Endodermal cell (in vitro differentiated cells): ENCODE data around the gene LPP. TPM values are rescaled to one million over a fixed set of nuclear protein-coding genes. Genes with fewer than 3 reads are reported as not detected.

ENCODE experiments used
- DNase-seq: peaks from one replicate; pipeline ENCODE4 v3.0.0-alpha.2; 2017
- H3K27ac ChIP-seq: 2 replicates; pipeline ENCODE4 v1.5.1; 2013; ENCODE audit warnings: mild to moderate bottlenecking, low read depth, low read length, moderate library complexity
- H3K27me3 ChIP-seq: 2 replicates; pipeline ENCODE4 v1.6.1; 2013; ENCODE audit warnings: mild to moderate bottlenecking, low read length, moderate library complexity; ENCODE audit not compliant: insufficient read depth, control insufficient read depth, poor library complexity, severe bottlenecking
- H3K36me3 ChIP-seq: 2 replicates; pipeline ENCODE4 v1.7.0; 2013; ENCODE audit warnings: mild to moderate bottlenecking, low read length, moderate library complexity; ENCODE audit not compliant: control insufficient read depth, insufficient read depth
- H3K4me1 ChIP-seq: one replicate; pipeline ENCODE4 v1.7.0; 2013; ENCODE audit warnings: low read length; ENCODE audit not compliant: control insufficient read depth, insufficient read depth
- H3K4me3 ChIP-seq: 2 replicates; pipeline ENCODE4 v1.5.1; 2013; ENCODE audit warnings: mild to moderate bottlenecking, low read length, moderate library complexity
- H3K9ac ChIP-seq: 2 replicates; pipeline ENCODE4 v1.6.1; 2013; ENCODE audit warnings: mild to moderate bottlenecking, low read length, moderate library complexity; ENCODE audit not compliant: poor library complexity, severe bottlenecking; ENCODE audit errors: extremely low read depth
- H3K9me3 ChIP-seq: 2 replicates; pipeline ENCODE4 v1.6.1; 2013; ENCODE audit warnings: mild to moderate bottlenecking, low read length, moderate library complexity; ENCODE audit not compliant: control insufficient read depth
- H3K27ac Mint-ChIP-seq: 2 replicates; pipeline ENCODE4 v1.8.0; 2020; ENCODE audit warnings: mixed read lengths
- H3K27me3 Mint-ChIP-seq: 2 replicates; pipeline ENCODE4 v1.8.0; 2021; ENCODE audit warnings: mild to moderate bottlenecking, mixed read lengths; ENCODE audit not compliant: insufficient read depth
- H3K36me3 Mint-ChIP-seq: 2 replicates; pipeline ENCODE4 v1.8.0; 2020; ENCODE audit warnings: low read depth, mixed read lengths
- H3K4me1 Mint-ChIP-seq: 2 replicates; pipeline ENCODE4 v1.8.0; 2020; ENCODE audit warnings: mixed read lengths
- H3K4me3 Mint-ChIP-seq: 2 replicates; pipeline ENCODE4 v1.8.0; 2020; ENCODE audit warnings: mild to moderate bottlenecking, moderate library complexity, mixed read lengths
- H3K9me3 Mint-ChIP-seq: 2 replicates; pipeline ENCODE4 v1.8.0; 2020; ENCODE audit warnings: mild to moderate bottlenecking, mixed read lengths
- WGBS, 2 experiments: methylation state at CpG; one replicate each; pipeline versions ENCODE4 v1.1.5 to v1.1.7; 2013; ENCODE audit warnings: missing lambda C conversion rate in 2 of 2, mixed read lengths in 1 of 2; ENCODE audit not compliant: insufficient coverage in 1 of 2, insufficient read length in 1 of 2; 5-methylcytosine and 5-hydroxymethylcytosine counted together
- total RNA-seq, 2 donors: library from RNA; stranded (reverse); fragmentation: NEBNext Ultra II Directional in 1 of 2; extraction: Animal tissue kit (Norgen Biotek cat#: 25700) in 1 of 2; gene quantifications; 2 replicates in 1 of 2; 3 replicates in 1 of 2; pipeline ENCODE4 v1.2.1, GENCODE V29; 2021
- TF ChIP-seq, protein P1 (sequence below): fragments of 200-600 bp; sonication (generic); conservative IDR thresholded peaks from 2 replicates; pipeline ENCODE4 v1.5.0; 2021; ENCODE audit warnings: antibody characterized with exemption, mild to moderate bottlenecking

Gene LPP
- total RNA-seq, 2 donors from 2014 or later: 78.0 to 105 TPM

DNA sequence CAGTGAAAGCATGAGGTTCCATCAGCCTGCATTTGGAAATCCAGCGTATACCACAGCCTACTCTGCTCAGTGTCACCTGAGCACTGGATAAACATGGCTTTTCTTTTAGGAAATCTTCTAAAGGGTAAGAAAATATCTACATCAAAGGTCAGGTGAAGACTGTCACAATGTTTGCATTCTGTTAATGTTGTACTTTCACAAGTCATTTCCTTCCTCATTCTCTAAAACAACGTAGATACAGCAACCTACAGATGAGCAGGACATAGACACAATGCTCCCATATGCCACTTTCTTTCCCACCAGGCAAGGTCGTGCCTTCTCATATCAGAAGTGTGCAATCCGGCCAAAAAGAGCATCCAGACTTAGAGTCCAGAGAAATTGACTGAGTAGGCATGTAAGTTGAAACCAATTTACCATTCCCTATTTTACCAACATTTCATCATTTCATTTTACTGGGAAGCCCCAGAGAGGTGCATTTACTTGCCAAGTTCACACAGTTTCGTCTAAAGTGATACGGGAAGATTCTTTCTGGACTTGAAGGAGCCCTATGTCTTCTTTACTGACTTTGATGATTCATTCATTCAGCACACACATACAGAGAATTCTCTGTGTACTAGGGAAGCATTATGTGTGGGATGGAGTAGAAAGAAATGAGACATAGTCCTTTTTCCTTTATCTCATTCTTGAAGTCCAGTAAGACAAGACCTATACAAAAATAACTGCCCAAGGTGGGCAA, 30.6 kb upstream of the LPP start:
- H3K9me3 ChIP-seq: no peaks in the 10 kb centered on the region
- peaks cover 28% of the 10 kb centered on the region for H3K4me1 Mint-ChIP-seq
- H3K9me3 Mint-ChIP-seq: no peaks in the 10 kb centered on the region
- H3K9ac ChIP-seq: no peak overlapping the region
- TF ChIP-seq, protein P1, sequence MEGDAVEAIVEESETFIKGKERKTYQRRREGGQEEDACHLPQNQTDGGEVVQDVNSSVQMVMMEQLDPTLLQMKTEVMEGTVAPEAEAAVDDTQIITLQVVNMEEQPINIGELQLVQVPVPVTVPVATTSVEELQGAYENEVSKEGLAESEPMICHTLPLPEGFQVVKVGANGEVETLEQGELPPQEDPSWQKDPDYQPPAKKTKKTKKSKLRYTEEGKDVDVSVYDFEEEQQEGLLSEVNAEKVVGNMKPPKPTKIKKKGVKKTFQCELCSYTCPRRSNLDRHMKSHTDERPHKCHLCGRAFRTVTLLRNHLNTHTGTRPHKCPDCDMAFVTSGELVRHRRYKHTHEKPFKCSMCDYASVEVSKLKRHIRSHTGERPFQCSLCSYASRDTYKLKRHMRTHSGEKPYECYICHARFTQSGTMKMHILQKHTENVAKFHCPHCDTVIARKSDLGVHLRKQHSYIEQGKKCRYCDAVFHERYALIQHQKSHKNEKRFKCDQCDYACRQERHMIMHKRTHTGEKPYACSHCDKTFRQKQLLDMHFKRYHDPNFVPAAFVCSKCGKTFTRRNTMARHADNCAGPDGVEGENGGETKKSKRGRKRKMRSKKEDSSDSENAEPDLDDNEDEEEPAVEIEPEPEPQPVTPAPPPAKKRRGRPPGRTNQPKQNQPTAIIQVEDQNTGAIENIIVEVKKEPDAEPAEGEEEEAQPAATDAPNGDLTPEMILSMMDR: no peak
- H3K36me3 ChIP-seq: no peaks in the 10 kb centered on the region
- no peaks in the 10 kb centered on the region for H3K27me3 ChIP-seq
- H3K27ac Mint-ChIP-seq: no peak overlapping the region
- no peaks in the 10 kb centered on the region for H3K36me3 Mint-ChIP-seq
- no peak for DNase-seq
- peaks cover 14% of the 10 kb centered on the region for H3K4me1 ChIP-seq
- H3K4me3 ChIP-seq: no peak overlapping the region
- H3K4me3 Mint-ChIP-seq: no peak overlapping the region
- 93 to 94% methylated on average over 4 to 6 of the region's 6 CpGs for WGBS, 2 experiments
- no peak overlapping the region for H3K27ac ChIP-seq
- no peaks in the 10 kb centered on the region for H3K27me3 Mint-ChIP-seq

DNA sequence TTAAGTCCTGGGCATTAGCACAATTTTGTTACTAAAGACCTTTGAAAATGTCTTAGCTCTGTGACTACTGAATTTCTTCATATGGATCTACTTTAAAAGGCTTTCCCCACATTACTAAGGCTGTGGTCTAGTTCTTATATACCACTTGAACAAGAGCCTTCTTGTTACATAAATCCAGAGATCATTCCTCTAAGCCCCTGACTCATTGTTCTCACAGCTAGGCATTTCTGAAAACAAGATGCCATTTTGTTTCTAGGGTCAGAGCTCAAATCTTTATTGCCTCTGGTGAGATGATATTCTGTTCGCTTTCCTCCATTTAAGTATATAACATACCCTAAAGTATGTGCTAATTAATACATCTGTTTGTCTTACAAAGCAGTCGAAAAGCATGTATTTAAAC, 29.8 kb upstream of the LPP start:
- no peak overlapping the region for H3K4me3 ChIP-seq
- Mint-ChIP-seq H3K36me3 (no peaks in the 10 kb centered on the region), H3K9me3 (no peaks in the 10 kb centered on the region), H3K4me3 (no peak overlapping the region), H3K4me1 (peaks cover 26% of the 10 kb centered on the region), H3K27ac (no peak overlapping the region), H3K27me3 (no peaks in the 10 kb centered on the region)
- no peak overlapping the region for H3K9ac ChIP-seq
- peaks cover 14% of the 10 kb centered on the region for H3K4me1 ChIP-seq
- no peaks in the 10 kb centered on the region for H3K27me3 ChIP-seq
- TF ChIP-seq, protein P1: no peak
- no peak for DNase-seq
- 93% methylated on average over 2 of the region's 2 CpGs; no CpG with 5 or more reads in 1 of the 2 experiments for WGBS, 2 experiments
- H3K27ac ChIP-seq: no peak overlapping the region
- no peaks in the 10 kb centered on the region for H3K36me3 ChIP-seq
- H3K9me3 ChIP-seq: no peaks in the 10 kb centered on the region

DNA sequence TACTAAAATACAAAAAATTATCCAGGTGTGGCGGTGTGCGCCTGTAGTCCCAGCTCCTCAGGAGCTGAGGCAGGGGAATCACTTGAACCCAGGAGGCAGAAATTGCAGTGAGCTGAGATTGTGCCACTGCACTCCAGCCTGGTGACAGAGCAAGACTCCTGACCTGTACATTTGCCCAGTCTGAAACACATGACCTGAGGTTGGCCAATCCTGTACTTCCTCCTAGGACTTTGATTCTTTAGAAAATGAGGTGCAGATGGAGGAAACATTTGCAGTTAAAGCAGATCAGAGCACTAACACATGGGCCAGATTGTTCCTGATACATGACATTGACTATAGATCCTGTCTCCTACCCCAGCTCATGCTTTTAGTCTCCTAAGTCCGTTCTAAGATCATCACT, 28.9 kb upstream of the LPP start:
- DNase-seq: no peak
- H3K9me3 Mint-ChIP-seq: no peaks in the 10 kb centered on the region
- Histone ChIP-seq H3K4me1 (peaks cover 11% of the 10 kb centered on the region), H3K27me3 (no peaks in the 10 kb centered on the region), H3K9ac (no peak overlapping the region), H3K4me3 (no peak overlapping the region), H3K36me3 (no peaks in the 10 kb centered on the region), H3K9me3 (no peaks in the 10 kb centered on the region), H3K27ac (no peak overlapping the region)
- 94 to 96% methylated on average over 3 of the region's 3 CpGs for WGBS, 2 experiments
- H3K36me3 Mint-ChIP-seq: no peaks in the 10 kb centered on the region
- no peak overlapping the region for H3K4me3 Mint-ChIP-seq
- TF ChIP-seq, protein P1: no peak
- H3K27ac Mint-ChIP-seq: no peak overlapping the region
- H3K27me3 Mint-ChIP-seq: no peaks in the 10 kb centered on the region
- H3K4me1 Mint-ChIP-seq: peaks cover 17% of the 10 kb centered on the region
